DOHH2 (cell line): Measurements from ENCODE around the gene SSBP3.

Source experiments
- EZH2phosphoT487 ChIP-seq: fragments of 200-600 bp; sonication (generic); IDR thresholded peaks from 2 replicates; pipeline ENCODE4 v1.6.1; 2017; ENCODE audit warnings: borderline replicate concordance, mild to moderate bottlenecking, antibody characterized with exemption, low read length, moderate library complexity, mixed read lengths
- TF ChIP-seq, protein P1 (sequence below): fragments of 200-600 bp; sonication (generic); IDR thresholded peaks from one replicate; pipeline ENCODE4 v1.5.1; 2014; ENCODE audit warnings: antibody characterized with exemption, mild to moderate bottlenecking, low read depth, low read length; ENCODE audit not compliant: poor library complexity, severe bottlenecking

DNA sequence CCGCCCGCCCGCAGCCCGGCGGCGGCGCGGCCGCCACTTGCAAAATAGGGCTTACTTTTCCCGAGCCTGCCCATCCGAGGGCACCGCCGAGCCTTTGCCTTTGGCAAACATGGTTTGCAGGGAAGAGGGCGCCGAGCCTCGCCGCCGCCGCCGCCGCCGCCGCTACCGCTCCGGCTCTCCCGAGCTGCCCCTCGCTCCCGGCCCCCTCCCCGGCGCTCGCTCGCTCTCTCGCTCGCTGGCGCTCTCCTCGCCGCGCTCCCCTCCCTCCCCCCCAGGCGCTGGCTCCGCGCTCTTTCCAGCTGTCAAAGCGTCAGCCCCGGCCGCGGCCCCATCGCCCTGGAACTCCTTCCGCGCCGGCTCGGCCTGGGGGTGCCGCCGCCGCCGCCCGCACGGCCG is 298 bp downstream of the SSBP3 start:
- TF ChIP-seq, protein P1, sequence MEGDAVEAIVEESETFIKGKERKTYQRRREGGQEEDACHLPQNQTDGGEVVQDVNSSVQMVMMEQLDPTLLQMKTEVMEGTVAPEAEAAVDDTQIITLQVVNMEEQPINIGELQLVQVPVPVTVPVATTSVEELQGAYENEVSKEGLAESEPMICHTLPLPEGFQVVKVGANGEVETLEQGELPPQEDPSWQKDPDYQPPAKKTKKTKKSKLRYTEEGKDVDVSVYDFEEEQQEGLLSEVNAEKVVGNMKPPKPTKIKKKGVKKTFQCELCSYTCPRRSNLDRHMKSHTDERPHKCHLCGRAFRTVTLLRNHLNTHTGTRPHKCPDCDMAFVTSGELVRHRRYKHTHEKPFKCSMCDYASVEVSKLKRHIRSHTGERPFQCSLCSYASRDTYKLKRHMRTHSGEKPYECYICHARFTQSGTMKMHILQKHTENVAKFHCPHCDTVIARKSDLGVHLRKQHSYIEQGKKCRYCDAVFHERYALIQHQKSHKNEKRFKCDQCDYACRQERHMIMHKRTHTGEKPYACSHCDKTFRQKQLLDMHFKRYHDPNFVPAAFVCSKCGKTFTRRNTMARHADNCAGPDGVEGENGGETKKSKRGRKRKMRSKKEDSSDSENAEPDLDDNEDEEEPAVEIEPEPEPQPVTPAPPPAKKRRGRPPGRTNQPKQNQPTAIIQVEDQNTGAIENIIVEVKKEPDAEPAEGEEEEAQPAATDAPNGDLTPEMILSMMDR = no peak
- no peak for TF ChIP-seq EZH2phosphoT487
